IPS-18a (cell line): ENCODE data around the gene SLC2A2.

ENCODE experiments used
- H3K27ac ChIP-seq: one replicate; pipeline ENCODE4 v1.5.1; 2013; ENCODE audit warnings: low read length
- H3K27me3 ChIP-seq: one replicate; pipeline ENCODE4 v1.6.1; 2013; ENCODE audit warnings: mild to moderate bottlenecking, low read length; ENCODE audit not compliant: control insufficient read depth, insufficient read depth
- H3K36me3 ChIP-seq: one replicate; pipeline ENCODE4 v1.6.1; 2013; ENCODE audit warnings: low read depth, low read length; ENCODE audit not compliant: control insufficient read depth
- H3K4me1 ChIP-seq: one replicate; pipeline ENCODE4 v1.6.1; 2013; ENCODE audit warnings: low read depth, low read length; ENCODE audit not compliant: control insufficient read depth
- H3K4me3 ChIP-seq: one replicate; pipeline ENCODE4 v1.5.1; 2013; ENCODE audit warnings: low read length
- H3K9ac ChIP-seq: one replicate; pipeline ENCODE4 v1.6.1; 2013; ENCODE audit warnings: mild to moderate bottlenecking, low read length, moderate library complexity
- H3K9me3 ChIP-seq: one replicate; pipeline ENCODE4 v1.6.1; 2013; ENCODE audit warnings: low read depth, low read length; ENCODE audit not compliant: control insufficient read depth

Gene SLC2A2

DNA sequence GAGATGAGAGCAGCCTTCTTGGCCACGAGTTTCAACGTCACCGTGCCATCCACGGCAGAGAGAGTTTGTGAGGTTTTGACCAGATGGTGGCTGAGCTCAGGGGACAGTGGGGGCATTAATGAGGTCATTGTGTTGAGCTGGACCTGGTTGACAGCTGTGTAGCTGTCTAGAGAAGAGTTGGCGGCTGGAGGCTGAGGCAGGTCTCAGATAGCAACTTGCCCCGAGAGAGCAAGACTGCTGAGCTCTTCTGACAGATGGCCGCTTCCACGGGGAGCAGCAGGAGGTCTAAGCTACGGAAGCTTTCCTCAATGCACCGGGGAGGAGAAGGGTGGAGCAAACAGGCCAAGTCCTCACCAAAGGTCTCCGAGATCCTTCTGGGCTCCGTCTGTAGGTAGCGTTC is 73.3 kb downstream of the SLC2A2 start:
- no peak overlapping the region for H3K4me3 ChIP-seq
- H3K27ac ChIP-seq: no peak overlapping the region
- H3K4me1 ChIP-seq: peaks cover 3% of the 10 kb centered on the region
- no peak overlapping the region for H3K9ac ChIP-seq
- H3K36me3 ChIP-seq: no peaks in the 10 kb centered on the region
- no peaks in the 10 kb centered on the region for H3K27me3 ChIP-seq
- no peaks in the 10 kb centered on the region for H3K9me3 ChIP-seq

DNA sequence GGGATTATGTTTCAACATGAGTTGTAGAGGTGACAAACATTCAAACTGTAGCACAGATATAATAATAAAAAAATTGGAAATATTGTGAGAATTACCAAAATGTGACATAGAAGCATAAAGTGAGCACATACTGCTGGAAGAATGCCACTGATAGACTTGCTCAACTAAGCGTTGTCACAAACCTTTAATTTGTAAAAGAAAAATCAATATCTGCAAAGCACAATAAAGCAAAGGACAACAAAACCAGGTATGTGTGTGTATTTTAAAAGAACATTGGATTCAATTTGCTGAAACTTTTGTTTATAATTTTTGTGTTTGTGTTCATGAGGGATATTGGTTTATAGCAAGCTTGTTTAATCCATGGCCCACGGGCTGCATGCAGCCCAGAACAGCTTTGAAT is 77.3 kb downstream of the SLC2A2 start:
- H3K4me1 ChIP-seq: peaks cover 3% of the 10 kb centered on the region
- no peaks in the 10 kb centered on the region for H3K36me3 ChIP-seq
- no peak overlapping the region for H3K27ac ChIP-seq
- peaks cover 9% of the 10 kb centered on the region for H3K9me3 ChIP-seq
- H3K27me3 ChIP-seq: no peaks in the 10 kb centered on the region
- H3K9ac ChIP-seq: no peak overlapping the region
- H3K4me3 ChIP-seq: no peak overlapping the region

DNA sequence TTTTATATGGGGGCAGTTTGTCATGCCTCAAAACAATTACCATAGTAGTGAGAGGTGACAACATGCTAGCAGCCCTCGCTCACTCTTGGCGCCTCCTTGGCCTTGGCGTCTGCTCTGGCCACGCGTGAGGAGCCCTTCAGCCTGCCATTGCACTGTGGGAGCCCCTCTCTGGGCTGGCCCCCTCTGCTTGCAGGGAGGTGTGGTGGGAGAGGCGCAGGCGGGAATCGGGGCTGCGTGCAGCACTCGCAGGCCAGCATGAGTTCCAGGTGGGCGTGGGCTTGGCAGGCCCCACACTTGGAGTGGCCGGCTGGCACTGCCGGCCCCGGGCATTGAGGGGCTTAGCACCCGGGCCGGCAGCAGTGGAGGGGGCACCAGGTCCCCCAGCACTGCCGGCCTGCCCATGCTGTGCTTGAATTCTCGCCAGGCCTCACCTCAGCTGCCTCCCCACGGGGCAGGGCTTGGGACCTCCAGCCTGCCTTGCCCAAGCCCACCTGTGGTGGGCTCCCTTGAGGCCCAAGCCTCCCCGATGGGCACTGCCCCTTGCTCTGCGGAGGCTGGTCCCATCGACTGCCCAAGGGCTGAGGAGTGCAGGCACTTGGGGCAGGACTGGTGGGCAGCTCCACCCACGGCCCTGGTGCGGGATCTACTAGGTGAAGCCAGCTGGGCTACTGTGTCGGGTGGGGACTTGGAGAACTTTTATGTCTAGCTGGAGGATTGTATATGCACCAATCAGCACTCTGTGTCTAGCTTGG is 79.3 kb downstream of the SLC2A2 start:
- no peak overlapping the region for H3K4me3 ChIP-seq
- no peaks in the 10 kb centered on the region for H3K36me3 ChIP-seq
- no peaks in the 10 kb centered on the region for H3K4me1 ChIP-seq
- no peaks in the 10 kb centered on the region for H3K27me3 ChIP-seq
- H3K9me3 ChIP-seq: peaks cover 9% of the 10 kb centered on the region
- no peak overlapping the region for H3K9ac ChIP-seq
- H3K27ac ChIP-seq: no peak overlapping the region
